Fibroblast of lung (primary cell): ENCODE measurements around the gene MYO1F. TPM values are rescaled to one million over a fixed set of nuclear protein-coding genes. Genes with fewer than 3 reads are reported as not detected.
"Not testable (repeated sequence)": the region's sequence is repeated elsewhere in the genome, so short reads cannot be mapped to it uniquely, and the experiment has no call there.

ENCODE experiments used
- DNase-seq, 2 donors: peaks; one replicate each; pipeline versions ENCODE4 v3.0.0 to v3.0.0-alpha.2; 2010; ENCODE audit warnings: low read depth in 2 of 2
- H2AFZ ChIP-seq: 2 replicates; pipeline ENCODE4 v1.5.1; 2012; ENCODE audit warnings: low read length, control low read depth, inconsistent platforms
- H3K27ac ChIP-seq: 2 replicates; pipeline ENCODE4 v1.5.1; 2011; ENCODE audit warnings: low read length, control low read depth; ENCODE audit not compliant: insufficient read depth
- H3K27me3 ChIP-seq: 2 replicates; pipeline ENCODE4 v1.5.1; 2011; ENCODE audit warnings: mild to moderate bottlenecking, low read length; ENCODE audit not compliant: control insufficient read depth, insufficient read depth
- H3K36me3 ChIP-seq: 2 replicates; pipeline ENCODE4 v1.5.1; 2011; ENCODE audit warnings: low read length; ENCODE audit not compliant: control insufficient read depth, insufficient read depth
- H3K4me1 ChIP-seq: 2 replicates; pipeline ENCODE4 v1.5.1; 2011; ENCODE audit warnings: low read length; ENCODE audit not compliant: control insufficient read depth, insufficient read depth; ENCODE audit errors: extremely low read depth
- H3K4me2 ChIP-seq: 2 replicates; pipeline ENCODE4 v1.5.1; 2011; ENCODE audit warnings: low read length, control low read depth; ENCODE audit not compliant: insufficient read depth; ENCODE audit errors: extremely low read depth
- H3K4me3 ChIP-seq, 4 experiments: fragments of 200-600 bp in 1 of 4; sonication (generic) in 1 of 4; replicated peaks in 1 of 4; 2 replicates each; pipeline ENCODE4 v1.5.1; 2011 to 2016; ENCODE audit warnings: low read length in 4 of 4, low read depth in 3 of 4, mild to moderate bottlenecking in 3 of 4, control low read depth in 2 of 4, inconsistent platforms in 1 of 4, mixed read lengths in 1 of 4; ENCODE audit not compliant: insufficient read depth in 1 of 4; ENCODE audit errors: control extremely low read depth in 1 of 4
- H3K79me2 ChIP-seq: 2 replicates; pipeline ENCODE4 v1.5.1; 2012; ENCODE audit warnings: mild to moderate bottlenecking, low read length, inconsistent platforms; ENCODE audit not compliant: control insufficient read depth, insufficient read depth
- H3K9ac ChIP-seq: 2 replicates; pipeline ENCODE4 v1.5.1; 2011; ENCODE audit warnings: mild to moderate bottlenecking, low read length, control low read depth; ENCODE audit not compliant: insufficient read depth
- H3K9me3 ChIP-seq: 2 replicates; pipeline ENCODE4 v1.5.1; 2012; ENCODE audit warnings: low read depth, low read length; ENCODE audit not compliant: control insufficient read depth, insufficient read depth
- H4K20me1 ChIP-seq: 2 replicates; pipeline ENCODE4 v1.5.1; 2011; ENCODE audit warnings: low read length; ENCODE audit not compliant: control insufficient read depth, insufficient read depth; ENCODE audit errors: extremely low read depth
- EZH2 ChIP-seq: IDR thresholded peaks from 2 replicates; pipeline ENCODE4 v1.5.1; 2012; ENCODE audit warnings: low read length, control low read depth, mild to moderate bottlenecking; ENCODE audit errors: missing control alignments
- polyA plus RNA-seq, 2 donors: library from polyadenylated mRNA; depleted of rRNA in 1 of 2; stranded (reverse) in 1 of 2; unstranded in 1 of 2; fragments of >200 nt; gene quantifications; 2 replicates each; pipeline ENCODE4 v1.2.1, GENCODE V29; 2011 to 2012; ENCODE audit warnings: missing spikeins in 1 of 2
- total RNA-seq: library from RNA; depleted of rRNA; stranded (reverse); fragments of >200 nt; gene quantifications from 2 replicates; pipeline ENCODE4 v1.2.1, GENCODE V29; 2014
- TF ChIP-seq, protein P1 (sequence below), 2 donors: IDR thresholded peaks in 1 of 2; conservative IDR thresholded peaks in 1 of 2; 1 replicate in 1 of 2; 2 replicates in 1 of 2; pipeline ENCODE4 v1.5.1; 2011 to 2012; ENCODE audit warnings: low read length in 2 of 2, control low read depth in 1 of 2, inconsistent platforms in 1 of 2, low read depth in 1 of 2, mild to moderate bottlenecking in 1 of 2

The MYO1F gene
- total and polyA plus RNA-seq, 2 donors (not counting 1 experiment from before 2014, with no cell fraction given), result 0.08 to 0.17 TPM

DNA sequence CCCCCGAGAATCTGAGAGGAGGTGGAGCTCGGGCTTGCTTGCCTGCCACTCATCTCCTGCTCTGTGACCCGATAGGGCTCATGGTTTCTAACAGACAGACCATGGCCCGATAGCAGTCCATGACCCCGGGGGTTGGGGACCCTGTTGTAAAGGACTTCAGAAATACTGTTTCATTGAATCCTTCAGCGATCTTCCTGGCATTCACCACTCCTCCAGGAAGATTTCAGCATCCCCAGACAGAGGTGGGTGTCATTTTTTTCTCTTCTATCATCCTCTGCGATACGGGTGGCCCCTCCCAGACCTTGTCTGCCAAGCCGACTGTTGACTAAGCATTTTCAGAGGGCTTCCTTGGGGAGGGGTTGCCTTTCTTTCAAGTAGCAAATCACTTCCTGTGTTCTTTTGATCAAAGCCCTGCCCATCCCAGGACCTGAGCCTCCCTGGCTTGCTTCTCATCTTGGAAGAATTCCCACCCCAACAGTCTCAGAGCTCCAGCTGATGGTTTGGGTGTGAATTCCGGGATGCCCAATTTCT lies 1.7 kb downstream of the MYO1F start:
- no peak overlapping the region for H3K9ac ChIP-seq
- no peaks in the 10 kb centered on the region for H4K20me1 ChIP-seq
- H3K36me3 ChIP-seq, result no peaks in the 10 kb centered on the region
- peak; percentile 22 to 80 for DNase-seq
- H3K4me1 ChIP-seq, result no peaks in the 10 kb centered on the region
- TF ChIP-seq EZH2, result no peak
- TF ChIP-seq, protein P1, sequence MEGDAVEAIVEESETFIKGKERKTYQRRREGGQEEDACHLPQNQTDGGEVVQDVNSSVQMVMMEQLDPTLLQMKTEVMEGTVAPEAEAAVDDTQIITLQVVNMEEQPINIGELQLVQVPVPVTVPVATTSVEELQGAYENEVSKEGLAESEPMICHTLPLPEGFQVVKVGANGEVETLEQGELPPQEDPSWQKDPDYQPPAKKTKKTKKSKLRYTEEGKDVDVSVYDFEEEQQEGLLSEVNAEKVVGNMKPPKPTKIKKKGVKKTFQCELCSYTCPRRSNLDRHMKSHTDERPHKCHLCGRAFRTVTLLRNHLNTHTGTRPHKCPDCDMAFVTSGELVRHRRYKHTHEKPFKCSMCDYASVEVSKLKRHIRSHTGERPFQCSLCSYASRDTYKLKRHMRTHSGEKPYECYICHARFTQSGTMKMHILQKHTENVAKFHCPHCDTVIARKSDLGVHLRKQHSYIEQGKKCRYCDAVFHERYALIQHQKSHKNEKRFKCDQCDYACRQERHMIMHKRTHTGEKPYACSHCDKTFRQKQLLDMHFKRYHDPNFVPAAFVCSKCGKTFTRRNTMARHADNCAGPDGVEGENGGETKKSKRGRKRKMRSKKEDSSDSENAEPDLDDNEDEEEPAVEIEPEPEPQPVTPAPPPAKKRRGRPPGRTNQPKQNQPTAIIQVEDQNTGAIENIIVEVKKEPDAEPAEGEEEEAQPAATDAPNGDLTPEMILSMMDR (conservative IDR thresholded peaks at IDR 0.05 in 1 of 2, IDR thresholded peaks at IDR 0.05 in 1 of 2; ENCODE audit: low read depth in 1 of 2, low read length in 2 of 2), result no peak
- no peaks in the 10 kb centered on the region for H3K9me3 ChIP-seq
- no peak overlapping the region for H2AFZ ChIP-seq
- no peak overlapping the region for H3K4me3 ChIP-seq
- no peak overlapping the region for H3K4me2 ChIP-seq
- H3K27me3 ChIP-seq, result peaks cover 3% of the 10 kb centered on the region
- no peak overlapping the region for H3K27ac ChIP-seq
- H3K79me2 ChIP-seq, result no peaks in the 10 kb centered on the region

DNA sequence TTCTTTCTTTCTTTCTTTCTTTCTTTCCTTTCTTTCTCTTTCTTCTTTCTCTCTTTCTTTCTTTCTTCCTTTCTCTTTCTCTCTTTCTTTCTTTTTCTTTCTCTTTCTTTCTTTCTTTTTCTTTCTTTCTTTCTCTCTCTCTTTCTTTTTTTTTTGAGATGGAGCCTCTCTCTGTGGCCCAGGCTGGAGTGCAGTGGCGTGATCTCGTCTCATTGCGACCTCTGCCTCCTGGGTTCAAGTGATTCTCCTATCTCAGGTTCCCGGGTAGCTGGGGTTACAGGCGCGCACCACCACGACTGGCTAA lies 2.7 kb downstream of the MYO1F start:
- DNase-seq, H3K9me3 ChIP-seq, H2AFZ ChIP-seq, H3K27me3 ChIP-seq, H4K20me1 ChIP-seq, H3K4me1 ChIP-seq, H3K9ac ChIP-seq, H3K4me3 ChIP-seq, H3K79me2 ChIP-seq, H3K4me2 ChIP-seq, H3K36me3 ChIP-seq, H3K27ac ChIP-seq: not testable (repeated sequence)

DNA sequence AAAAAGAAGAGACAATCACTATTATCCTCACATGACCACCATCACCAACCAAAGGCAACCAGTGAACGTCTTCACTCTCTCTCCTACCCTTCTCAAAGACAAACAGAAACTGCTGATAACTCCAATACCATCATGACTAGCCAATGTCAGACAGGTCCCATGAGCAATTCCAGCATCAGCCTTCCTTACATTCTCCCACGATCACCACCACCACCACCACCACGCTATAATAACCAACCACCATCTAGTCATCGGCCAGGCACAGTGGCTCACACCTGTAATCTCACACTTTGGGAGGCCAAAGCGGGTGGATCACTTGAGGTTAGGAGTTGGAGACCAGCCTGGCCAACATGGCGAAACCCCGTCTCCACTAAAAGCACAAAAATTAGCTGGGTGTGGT lies 3.9 kb downstream of the MYO1F start:
- H3K9ac ChIP-seq, result no peak overlapping the region
- TF ChIP-seq, protein P1 (conservative IDR thresholded peaks at IDR 0.05 in 1 of 2, IDR thresholded peaks at IDR 0.05 in 1 of 2; ENCODE audit: low read depth in 1 of 2, low read length in 2 of 2), result no peak
- TF ChIP-seq EZH2, result no peak
- H3K4me3 ChIP-seq, result no peak overlapping the region
- H3K9me3 ChIP-seq, result no peaks in the 10 kb centered on the region
- H3K36me3 ChIP-seq, result no peaks in the 10 kb centered on the region
- no peak overlapping the region for H3K27ac ChIP-seq
- peaks cover 8% of the 10 kb centered on the region for H3K4me1 ChIP-seq
- no peaks in the 10 kb centered on the region for H3K27me3 ChIP-seq
- H4K20me1 ChIP-seq, result no peaks in the 10 kb centered on the region
- DNase-seq, result no peak
- no peaks in the 10 kb centered on the region for H3K79me2 ChIP-seq
- no peak overlapping the region for H2AFZ ChIP-seq
- H3K4me2 ChIP-seq, result no peak overlapping the region
